SK-N-SH treated with all-trans-retinoic acid at 6 μM for 48 hours (cell line): Measurements from ENCODE around the gene CRADD.

Experiments
- ATAC-seq: fragments of 200-7000 bp; cut with Tn5 transposase; 3 replicates; pipeline ENCODE4 v1.9.1; 2020; ENCODE audit warnings: mild to moderate bottlenecking, moderate library complexity
- ARNTL ChIP-seq: fragments of 450-650 bp; formaldehyde crosslinking; IDR thresholded peaks from 2 replicates; pipeline ENCODE4 v1.5.0; 2020; ENCODE audit warnings: low read depth, mild to moderate bottlenecking, moderate library complexity, borderline replicate concordance
- BACH2 ChIP-seq: fragments of 250-450 bp; sonication (Bioruptor Pico); IDR thresholded peaks from 2 replicates; pipeline ENCODE4 v1.9.0; 2021; ENCODE audit warnings: mild to moderate bottlenecking, borderline replicate concordance
- CSDC2 ChIP-seq: fragments of 250-450 bp; sonication (Bioruptor Pico); IDR thresholded peaks from 2 replicates; pipeline ENCODE4 v1.5.0; 2020; ENCODE audit warnings: mild to moderate bottlenecking, moderate library complexity
- CSRNP3 ChIP-seq: fragments of 250-450 bp; sonication (Bioruptor Pico); IDR thresholded peaks from 2 replicates; pipeline ENCODE4 v1.5.1; 2021; ENCODE audit warnings: mild to moderate bottlenecking, moderate library complexity
- ISL1 ChIP-seq: fragments of 250-450 bp; sonication (Bioruptor Pico); IDR thresholded peaks from 2 replicates; pipeline ENCODE4 v2.1.2; 2022; ENCODE audit warnings: mild to moderate bottlenecking, moderate library complexity
- PPARA ChIP-seq: fragments of 250-450 bp; sonication (Bioruptor Pico); IDR thresholded peaks from 2 replicates; pipeline ENCODE4 v1.5.0; 2020; ENCODE audit warnings: mild to moderate bottlenecking, borderline replicate concordance
- RARB ChIP-seq: fragments of 250-450 bp; sonication (Bioruptor Pico); IDR thresholded peaks from 2 replicates; pipeline ENCODE4 v1.8.0; 2021; ENCODE audit warnings: mild to moderate bottlenecking, moderate library complexity
- TCF4 ChIP-seq: fragments of 250-450 bp; sonication (Bioruptor Pico); IDR thresholded peaks from 2 replicates; pipeline ENCODE4 v1.8.0; 2021; ENCODE audit warnings: mild to moderate bottlenecking, moderate library complexity, borderline replicate concordance
- ZC3H10 ChIP-seq: fragments of 250-450 bp; sonication (Bioruptor Pico); IDR thresholded peaks from 2 replicates; pipeline ENCODE4 v1.5.1; 2021; ENCODE audit warnings: mild to moderate bottlenecking, moderate library complexity
- ZFP3 ChIP-seq: fragments of 250-450 bp; sonication (Bioruptor Pico); IDR thresholded peaks from 2 replicates; pipeline ENCODE4 v1.5.0; 2020; ENCODE audit warnings: mild to moderate bottlenecking, moderate library complexity
- ZFP30 ChIP-seq: fragments of 450-650 bp; formaldehyde crosslinking; IDR thresholded peaks from 2 replicates; pipeline ENCODE4 v1.5.0; 2022; ENCODE audit warnings: mild to moderate bottlenecking, moderate library complexity
- ZNF565 ChIP-seq: fragments of 450-650 bp; formaldehyde crosslinking; conservative IDR thresholded peaks from 2 replicates; pipeline ENCODE4 v1.5.0; 2020; ENCODE audit warnings: low read depth, mild to moderate bottlenecking, moderate library complexity
- ZNF70 ChIP-seq: fragments of 450-650 bp; formaldehyde crosslinking; IDR thresholded peaks from 2 replicates; pipeline ENCODE4 v1.5.0; 2020; ENCODE audit warnings: mild to moderate bottlenecking, moderate library complexity
- ZNF8 ChIP-seq: fragments of 450-650 bp; formaldehyde crosslinking; IDR thresholded peaks from 2 replicates; pipeline ENCODE4 v1.5.0; 2020; ENCODE audit warnings: mild to moderate bottlenecking, moderate library complexity
- TF ChIP-seq, protein P1 (sequence below): fragments of 250-450 bp; sonication (Bioruptor Pico); IDR thresholded peaks from 2 replicates; pipeline ENCODE4 v1.5.0; 2020; ENCODE audit warnings: mild to moderate bottlenecking, moderate library complexity
- TF ChIP-seq, protein P2 (sequence below): fragments of 250-450 bp; sonication (Bioruptor Pico); IDR thresholded peaks from 2 replicates; pipeline ENCODE4 v1.8.0; 2021; ENCODE audit warnings: low read depth, mild to moderate bottlenecking, moderate library complexity, borderline replicate concordance
- TF ChIP-seq, protein P3 (sequence below): fragments of 250-450 bp; sonication (Bioruptor Pico); IDR thresholded peaks from 2 replicates; pipeline ENCODE4 v1.8.0; 2020; ENCODE audit warnings: mild to moderate bottlenecking, moderate library complexity, borderline replicate concordance

CRADD gene

DNA sequence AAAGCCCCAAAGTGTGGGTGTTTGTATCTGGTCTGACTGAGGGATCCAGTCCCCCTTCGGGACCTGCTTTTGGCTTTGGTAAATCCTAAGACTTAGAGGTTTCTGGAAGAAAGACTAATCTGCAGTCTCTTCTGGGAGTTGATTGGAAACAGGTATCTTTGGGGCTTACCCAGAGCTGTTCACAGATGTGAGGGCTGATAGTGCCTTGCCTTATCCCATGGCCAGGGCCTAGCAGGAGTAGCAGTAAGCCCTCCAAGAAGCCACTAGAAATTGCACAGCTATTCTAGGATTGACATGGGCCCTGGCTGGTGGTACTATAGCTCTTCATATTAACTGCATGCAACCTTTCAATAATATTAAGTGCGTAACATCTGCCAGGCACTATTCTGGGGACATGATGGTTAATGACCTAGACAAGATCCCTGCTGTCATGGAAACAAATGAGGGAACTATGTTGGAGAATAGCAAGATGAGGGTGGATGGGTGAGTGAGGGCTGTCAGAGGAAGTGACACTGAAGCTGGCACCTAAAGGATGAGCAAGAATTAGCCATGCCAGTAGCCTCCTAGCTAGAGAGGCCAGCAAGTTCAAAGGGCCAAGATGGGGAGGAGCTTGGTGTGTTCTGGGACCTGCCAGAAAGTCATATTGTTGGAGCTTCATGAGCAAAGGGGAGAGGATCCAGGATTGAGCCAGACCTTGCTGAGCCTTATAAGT lies 71.7 kb downstream of the CRADD start:
- TF ChIP-seq BACH2 (CRISPR knock-in tag): no peak
- TF ChIP-seq ZNF70 (CRISPR knock-in tag): no peak
- TF ChIP-seq, protein P1, sequence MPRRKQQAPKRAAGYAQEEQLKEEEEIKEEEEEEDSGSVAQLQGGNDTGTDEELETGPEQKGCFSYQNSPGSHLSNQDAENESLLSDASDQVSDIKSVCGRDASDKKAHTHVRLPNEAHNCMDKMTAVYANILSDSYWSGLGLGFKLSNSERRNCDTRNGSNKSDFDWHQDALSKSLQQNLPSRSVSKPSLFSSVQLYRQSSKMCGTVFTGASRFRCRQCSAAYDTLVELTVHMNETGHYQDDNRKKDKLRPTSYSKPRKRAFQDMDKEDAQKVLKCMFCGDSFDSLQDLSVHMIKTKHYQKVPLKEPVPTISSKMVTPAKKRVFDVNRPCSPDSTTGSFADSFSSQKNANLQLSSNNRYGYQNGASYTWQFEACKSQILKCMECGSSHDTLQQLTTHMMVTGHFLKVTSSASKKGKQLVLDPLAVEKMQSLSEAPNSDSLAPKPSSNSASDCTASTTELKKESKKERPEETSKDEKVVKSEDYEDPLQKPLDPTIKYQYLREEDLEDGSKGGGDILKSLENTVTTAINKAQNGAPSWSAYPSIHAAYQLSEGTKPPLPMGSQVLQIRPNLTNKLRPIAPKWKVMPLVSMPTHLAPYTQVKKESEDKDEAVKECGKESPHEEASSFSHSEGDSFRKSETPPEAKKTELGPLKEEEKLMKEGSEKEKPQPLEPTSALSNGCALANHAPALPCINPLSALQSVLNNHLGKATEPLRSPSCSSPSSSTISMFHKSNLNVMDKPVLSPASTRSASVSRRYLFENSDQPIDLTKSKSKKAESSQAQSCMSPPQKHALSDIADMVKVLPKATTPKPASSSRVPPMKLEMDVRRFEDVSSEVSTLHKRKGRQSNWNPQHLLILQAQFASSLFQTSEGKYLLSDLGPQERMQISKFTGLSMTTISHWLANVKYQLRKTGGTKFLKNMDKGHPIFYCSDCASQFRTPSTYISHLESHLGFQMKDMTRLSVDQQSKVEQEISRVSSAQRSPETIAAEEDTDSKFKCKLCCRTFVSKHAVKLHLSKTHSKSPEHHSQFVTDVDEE: no peak
- TF ChIP-seq, protein P2, sequence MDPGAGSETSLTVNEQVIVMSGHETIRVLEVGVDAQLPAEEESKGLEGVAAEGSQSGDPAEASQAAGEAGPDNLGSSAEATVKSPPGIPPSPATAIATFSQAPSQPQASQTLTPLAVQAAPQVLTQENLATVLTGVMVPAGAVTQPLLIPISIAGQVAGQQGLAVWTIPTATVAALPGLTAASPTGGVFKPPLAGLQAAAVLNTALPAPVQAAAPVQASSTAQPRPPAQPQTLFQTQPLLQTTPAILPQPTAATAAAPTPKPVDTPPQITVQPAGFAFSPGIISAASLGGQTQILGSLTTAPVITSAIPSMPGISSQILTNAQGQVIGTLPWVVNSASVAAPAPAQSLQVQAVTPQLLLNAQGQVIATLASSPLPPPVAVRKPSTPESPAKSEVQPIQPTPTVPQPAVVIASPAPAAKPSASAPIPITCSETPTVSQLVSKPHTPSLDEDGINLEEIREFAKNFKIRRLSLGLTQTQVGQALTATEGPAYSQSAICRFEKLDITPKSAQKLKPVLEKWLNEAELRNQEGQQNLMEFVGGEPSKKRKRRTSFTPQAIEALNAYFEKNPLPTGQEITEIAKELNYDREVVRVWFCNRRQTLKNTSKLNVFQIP: no peak
- TF ChIP-seq CSRNP3: no peak
- ATAC-seq: no peak; the same call in 2 of the 3 replicates

DNA sequence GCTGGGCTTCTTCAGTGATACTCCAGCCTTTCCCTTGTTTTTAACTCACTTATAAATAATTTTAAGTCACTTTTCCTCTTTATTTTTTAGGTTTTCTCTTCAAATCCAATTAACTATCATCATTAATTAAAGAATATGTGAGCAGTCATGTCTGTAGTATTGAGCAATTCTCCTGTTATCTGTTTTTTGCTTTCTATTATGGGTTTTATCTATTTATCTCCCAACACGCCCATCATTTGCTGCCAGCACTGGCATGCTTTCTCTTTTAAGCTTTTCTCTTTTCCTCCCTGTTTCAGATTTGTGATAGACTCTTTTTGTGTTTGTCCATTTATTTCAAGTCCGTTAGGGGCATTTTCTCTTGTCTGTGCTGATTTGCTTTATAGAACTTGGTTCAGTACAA lies 72.3 kb downstream of the CRADD start:
- ATAC-seq: no peak
- TF ChIP-seq ARNTL (CRISPR knock-in tag) (no peak), ISL1 (CRISPR knock-in tag) (peak; percentile 63)

DNA sequence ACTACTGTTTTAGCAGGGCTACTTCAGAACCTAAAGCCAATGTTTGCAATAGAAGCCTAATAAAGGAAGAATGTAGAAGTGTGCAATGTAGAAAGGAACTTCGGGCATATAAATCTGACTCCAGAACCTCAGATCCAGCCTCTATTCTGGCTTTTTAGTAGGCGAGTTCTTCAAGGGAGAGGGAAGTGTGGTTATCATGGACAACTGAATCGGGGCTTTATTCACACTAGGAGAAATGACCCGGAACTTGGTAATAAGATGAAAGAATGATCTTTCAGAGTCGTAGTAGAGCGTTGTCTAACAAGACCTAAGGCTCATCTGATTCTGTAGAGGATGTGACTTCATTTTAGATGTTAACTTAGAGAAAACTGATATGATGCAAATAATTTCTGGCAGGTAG lies 72.9 kb downstream of the CRADD start:
- no peak for ATAC-seq
- TF ChIP-seq RARB (no peak), PPARA (CRISPR knock-in tag) (no peak), ZC3H10 (CRISPR knock-in tag) (no peak), ZFP30 (CRISPR knock-in tag) (no peak), TCF4 (CRISPR knock-in tag) (no peak)
- TF ChIP-seq, protein P1: no peak
- TF ChIP-seq, protein P3, sequence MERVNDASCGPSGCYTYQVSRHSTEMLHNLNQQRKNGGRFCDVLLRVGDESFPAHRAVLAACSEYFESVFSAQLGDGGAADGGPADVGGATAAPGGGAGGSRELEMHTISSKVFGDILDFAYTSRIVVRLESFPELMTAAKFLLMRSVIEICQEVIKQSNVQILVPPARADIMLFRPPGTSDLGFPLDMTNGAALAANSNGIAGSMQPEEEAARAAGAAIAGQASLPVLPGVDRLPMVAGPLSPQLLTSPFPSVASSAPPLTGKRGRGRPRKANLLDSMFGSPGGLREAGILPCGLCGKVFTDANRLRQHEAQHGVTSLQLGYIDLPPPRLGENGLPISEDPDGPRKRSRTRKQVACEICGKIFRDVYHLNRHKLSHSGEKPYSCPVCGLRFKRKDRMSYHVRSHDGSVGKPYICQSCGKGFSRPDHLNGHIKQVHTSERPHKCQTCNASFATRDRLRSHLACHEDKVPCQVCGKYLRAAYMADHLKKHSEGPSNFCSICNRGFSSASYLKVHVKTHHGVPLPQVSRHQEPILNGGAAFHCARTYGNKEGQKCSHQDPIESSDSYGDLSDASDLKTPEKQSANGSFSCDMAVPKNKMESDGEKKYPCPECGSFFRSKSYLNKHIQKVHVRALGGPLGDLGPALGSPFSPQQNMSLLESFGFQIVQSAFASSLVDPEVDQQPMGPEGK (CRISPR knock-in tag): no peak

- no peak for ATAC-seq
- no peak for TF ChIP-seq ARNTL (CRISPR knock-in tag)
- no peak for TF ChIP-seq ISL1 (CRISPR knock-in tag)
- TF ChIP-seq CSDC2 (CRISPR knock-in tag): no peak
- no peak for TF ChIP-seq ZNF565
- no peak for TF ChIP-seq ZNF8
- no peak for TF ChIP-seq RARB
- no peak for TF ChIP-seq CSRNP3
- TF ChIP-seq ZFP3 (CRISPR knock-in tag): no peak
Measured at GRCh38 chr12:93751864-93752610, 74.9 kb downstream of the CRADD start.
